Hepatic stellate cell (primary cell): Measurements from ENCODE around the gene TNS1.
A peak's percentile ranks its signal among the peaks of the same experiment; 100 is the strongest.

ENCODE experiments used
- DNase-seq: peaks from one replicate; pipeline ENCODE4 v3.0.0; 2011; ENCODE audit warnings: low spot score

The TNS1 gene

DNA sequence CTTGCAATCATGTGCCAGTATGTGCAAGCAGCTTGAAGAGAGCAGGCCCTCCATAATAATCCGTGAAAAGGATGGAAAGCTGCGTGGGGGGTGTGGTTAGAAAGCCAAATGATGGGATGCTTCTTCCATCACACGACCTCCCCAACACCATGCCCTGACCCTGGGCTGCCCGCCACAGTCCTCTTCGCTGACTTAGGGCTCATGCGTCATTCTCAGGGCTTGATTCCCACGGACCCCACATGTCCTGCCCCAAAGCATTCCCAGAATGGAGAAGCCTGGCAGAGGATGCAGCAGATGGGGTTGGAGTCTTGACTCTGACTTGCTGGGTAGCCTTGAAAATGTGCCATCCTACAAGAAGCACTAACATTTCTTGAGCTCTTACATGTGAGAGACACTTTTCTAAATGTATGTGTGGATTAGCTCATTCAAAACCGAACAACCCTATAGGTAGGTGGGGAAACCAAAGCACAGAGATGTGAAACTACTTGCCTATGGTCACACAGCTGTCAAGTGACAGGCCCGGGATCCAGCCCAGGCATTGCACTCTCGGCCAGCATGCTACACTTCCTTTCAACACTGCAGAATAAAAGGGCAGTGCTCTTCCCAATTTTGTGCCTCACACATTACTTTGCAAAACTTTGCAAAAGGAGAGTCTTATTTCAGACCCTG, 3.7 kb downstream of the TNS1 start:
- DNase-seq: no peak

DNA sequence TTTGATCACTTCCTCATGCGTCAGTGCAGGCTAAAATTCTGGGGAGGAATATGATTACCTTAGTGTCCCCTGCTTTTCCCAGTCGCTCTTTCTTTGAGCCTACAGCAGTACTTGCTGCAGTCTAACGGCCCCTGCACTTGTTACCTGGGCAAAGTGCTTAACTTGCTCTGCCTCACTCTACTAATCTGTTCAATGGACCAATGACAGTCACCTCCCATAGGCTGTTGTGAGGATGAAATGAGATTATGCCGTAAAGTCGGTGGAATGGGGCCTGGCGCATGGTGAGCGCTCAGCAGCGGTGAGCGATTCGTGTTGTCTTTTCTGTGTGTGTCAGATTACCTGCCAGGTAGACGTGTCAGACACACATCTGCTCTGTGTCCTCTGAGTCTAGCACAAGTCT, 5.3 kb downstream of the TNS1 start:
- DNase-seq: no peak

DNA sequence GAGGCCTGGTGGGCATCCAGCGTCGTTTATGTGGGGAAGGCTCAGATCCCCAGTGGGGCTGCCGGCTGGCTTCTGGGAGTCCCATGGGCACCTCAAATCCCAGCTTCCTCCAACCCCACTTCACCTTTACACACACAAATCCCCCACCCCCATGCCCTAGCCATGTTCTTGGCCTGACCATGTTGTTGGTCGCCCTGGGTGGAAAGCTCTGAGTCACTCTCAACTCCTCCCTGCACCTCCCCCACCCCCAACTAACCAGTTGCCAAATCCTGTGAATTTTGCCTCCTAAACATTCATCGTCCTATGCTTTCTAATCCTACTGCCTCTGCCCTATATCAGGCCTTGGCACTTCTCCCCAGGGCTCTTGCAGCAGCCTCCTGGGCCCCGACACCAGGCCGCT, 6.4 kb downstream of the TNS1 start:
- DNase-seq: peak; percentile 78

DNA sequence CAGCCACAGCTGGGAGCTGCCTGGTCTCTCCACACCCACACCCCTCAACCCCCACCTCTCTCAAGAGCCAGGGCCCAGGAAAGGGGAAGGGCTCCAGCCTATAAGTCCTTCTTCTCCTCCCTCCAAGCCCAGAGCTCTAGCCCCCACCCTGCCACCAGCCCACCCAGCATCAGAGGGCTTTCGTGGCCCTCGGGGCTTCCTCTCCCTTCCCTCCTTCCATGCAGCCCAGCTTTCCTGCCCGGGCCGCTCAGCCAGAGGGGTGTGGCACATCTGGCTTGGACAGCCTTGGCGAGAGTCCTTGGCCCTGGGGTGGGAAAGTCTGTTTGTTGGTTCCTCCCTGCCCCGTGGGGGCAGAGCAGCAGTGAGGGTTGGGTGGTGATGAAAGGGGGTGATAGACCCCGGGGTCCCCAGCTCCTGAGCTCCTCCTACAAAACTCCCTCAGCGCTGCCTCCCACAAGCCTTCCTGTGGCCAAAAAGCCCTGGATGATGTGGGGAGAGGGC, 7.0 kb downstream of the TNS1 start:
- no peak for DNase-seq

DNA sequence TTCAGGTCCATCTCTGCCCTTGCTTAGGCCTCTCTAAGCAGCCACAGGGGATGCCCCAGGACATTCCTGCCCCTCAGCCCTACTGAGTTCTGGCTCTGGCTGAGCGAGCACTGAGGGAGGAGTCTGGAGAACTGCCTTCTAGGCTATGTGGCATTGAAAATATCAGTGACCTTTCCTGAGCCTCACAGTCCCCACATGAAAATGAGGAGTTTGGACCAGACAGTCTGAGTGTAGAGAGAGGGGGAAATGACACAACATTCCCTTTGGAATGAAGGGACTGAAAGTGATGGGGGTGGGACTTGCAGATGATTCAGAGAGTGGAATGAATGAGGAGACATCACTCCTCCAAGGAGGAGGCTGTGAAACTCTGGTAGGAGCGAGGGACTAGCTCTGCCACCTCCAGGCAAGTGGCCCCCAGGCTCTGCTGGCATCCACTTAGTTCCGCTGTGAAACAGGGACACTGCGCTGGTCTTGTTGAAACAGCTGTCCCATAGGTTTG, 8.0 kb downstream of the TNS1 start:
- peak; percentile 95 for DNase-seq

DNA sequence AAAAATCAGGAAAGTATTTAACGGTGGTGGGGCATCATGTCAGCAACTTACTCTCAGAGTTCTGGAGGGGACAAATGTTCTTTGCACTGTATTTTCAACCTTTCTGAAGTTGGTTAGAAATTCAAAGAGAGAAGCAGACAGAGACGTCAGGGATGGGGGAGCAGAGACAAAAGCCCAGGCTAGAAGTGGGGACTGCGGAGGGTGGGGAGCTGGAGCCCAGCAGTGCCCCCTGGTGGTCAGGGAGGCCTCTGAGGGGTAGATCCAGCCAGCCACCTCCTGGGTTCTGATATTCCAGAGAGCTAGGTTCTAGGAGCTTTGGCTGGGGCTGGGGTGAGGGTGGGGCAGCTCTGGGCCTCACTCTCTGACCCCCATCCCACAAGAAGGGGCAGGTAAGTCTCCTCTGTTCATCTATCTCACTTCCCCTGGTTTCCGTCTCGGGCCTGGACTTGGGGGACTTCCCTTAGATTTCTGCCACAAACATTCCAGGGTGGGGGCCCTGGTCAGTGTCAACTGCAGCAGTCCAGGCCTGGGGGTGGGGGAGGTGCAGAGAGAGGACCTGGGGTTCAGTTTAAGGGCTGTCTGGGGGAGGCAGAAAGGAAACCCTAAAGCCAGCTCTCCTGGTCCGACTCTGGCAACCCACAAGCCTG, 8.9 kb downstream of the TNS1 start:
- DNase-seq: peak; percentile 67

DNA sequence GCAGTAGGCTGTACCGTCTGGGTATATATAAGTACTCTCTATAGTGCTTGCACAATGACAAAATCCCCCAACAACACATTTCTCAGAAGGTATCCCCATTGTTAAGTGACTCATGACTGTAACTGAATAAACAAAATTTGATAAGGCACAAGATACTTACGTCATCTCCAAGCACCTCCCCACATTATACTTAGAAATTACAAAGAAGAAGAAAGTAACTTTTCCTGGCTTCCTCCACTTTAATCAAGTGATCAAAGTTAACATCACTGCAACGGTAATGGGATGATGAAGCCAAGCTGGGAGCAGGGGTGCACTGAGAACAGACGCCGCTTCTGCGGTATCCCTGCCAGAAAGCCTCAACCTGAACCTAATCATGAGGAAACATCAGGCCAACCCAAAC, 9.7 kb downstream of the TNS1 start:
- no peak for DNase-seq

DNA sequence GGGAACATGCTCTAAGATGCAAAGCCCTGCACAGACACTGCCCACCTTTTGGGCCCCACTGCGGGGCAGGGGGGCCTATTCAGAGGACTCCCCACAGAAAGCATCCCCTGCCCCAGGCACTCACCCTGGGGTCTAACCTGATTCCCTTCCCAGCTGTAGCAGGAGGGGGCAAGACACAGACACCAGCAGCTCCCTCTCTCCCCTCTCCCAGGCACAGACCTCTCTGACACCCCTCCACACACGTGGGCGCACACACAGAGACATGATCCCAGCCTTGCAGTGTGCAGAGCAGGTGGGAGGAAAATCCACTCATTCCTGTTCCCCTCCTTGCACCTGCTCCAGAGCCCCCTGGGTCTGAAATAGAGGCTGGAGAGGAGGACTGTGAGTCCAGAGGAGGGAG, 10.7 kb downstream of the TNS1 start:
- no peak for DNase-seq

DNA sequence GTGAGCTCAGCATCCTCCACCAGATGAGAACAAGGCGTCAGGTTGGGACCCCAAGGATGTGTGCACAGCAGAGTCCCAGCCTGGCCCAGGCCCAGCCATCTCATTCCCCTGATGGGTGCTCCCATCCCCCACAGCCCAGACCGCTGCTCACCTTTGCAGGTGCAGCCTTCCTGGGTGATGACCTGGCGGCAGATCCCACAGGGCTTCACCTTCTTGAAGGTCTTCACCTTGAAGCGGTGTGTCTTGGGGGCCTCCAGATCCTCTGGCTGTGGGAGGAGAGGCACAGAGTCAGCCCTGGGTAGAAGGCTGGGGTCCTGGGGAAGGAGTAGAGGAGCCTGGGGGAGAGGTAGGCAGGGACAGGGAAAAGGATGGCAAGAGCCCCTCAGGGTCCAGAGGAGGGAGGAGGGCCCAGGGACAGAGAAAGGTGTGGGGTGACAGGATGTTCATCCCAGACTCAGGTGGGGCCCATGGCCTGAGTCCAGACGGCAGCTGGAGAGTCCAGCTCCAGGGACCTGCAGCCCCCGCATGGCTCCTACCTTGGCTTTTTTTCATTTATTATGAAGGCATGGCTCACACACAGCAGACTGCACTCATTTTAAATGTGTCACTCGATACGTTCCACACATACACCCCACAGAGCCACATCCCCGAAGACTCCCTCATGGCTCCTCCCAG, 11.9 kb downstream of the TNS1 start:
- no peak for DNase-seq

DNA sequence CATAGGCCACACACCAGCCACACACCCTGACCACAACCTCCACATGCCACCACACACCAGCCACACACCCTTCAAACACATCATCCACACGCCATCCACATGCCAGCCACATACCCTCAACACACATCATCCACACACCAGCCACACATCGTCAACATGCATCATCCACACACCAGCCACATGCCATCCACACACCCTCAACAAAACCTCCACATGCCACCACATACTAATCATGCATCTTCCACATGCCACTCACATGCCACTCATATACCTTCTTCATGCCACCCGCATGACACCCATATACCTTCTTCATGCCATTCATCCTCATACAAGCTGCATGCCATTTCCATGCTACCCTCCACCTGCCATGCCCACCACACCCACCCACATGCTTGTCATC, 12.4 kb downstream of the TNS1 start:
- DNase-seq: no peak

DNA sequence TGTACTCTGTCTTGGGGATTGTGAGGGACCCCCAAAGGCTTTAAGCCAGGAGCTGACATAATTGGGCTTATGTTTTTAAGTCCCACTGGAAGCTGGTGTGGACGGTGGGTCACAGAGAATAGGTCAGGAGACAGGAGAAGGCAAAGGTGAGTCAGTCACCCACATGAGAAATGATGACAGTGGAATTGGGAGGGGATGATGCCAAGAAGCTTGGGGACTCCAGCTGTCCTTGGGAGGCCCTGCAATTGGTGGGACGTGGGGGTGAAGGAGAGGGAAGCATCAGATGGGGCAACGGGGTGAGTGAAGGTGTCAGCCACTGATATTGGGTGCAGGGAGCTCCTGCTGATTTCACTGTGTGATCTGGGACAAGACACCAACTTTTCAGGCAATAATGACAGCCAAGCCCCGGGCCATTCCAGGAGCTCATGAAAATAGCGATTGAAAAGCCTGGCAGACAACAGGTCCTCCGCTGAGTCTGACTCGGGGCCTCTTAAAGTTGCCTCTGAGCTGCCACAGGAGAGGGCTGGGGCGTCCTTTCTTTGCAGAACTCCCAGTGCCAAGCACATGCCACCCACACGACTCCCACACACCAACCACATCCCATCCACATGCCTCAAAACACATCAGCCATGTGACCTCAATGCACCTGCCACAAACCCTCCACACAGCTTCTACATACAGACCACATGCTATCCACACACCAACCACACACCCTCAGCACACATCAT, 13.4 kb downstream of the TNS1 start:
- DNase-seq: no peak

DNA sequence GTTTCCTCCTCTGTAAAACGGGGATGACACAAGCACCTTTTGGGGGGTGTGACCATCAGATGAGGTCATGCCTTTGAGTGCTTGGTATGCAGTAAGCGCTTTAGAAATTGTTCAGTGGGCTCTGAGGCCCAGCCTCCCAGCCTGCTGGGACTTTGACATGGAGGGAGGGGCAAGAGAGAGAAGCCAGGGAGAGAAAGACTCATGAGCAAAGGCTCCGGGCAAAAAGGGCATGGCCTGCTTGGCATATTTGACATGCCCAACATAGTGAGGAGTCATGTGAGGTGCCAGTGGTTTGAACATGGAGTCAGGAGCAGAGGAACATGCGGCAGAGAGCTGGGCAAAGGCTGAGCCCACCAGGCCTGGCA, 14.0 kb downstream of the TNS1 start:
- DNase-seq: no peak

DNA sequence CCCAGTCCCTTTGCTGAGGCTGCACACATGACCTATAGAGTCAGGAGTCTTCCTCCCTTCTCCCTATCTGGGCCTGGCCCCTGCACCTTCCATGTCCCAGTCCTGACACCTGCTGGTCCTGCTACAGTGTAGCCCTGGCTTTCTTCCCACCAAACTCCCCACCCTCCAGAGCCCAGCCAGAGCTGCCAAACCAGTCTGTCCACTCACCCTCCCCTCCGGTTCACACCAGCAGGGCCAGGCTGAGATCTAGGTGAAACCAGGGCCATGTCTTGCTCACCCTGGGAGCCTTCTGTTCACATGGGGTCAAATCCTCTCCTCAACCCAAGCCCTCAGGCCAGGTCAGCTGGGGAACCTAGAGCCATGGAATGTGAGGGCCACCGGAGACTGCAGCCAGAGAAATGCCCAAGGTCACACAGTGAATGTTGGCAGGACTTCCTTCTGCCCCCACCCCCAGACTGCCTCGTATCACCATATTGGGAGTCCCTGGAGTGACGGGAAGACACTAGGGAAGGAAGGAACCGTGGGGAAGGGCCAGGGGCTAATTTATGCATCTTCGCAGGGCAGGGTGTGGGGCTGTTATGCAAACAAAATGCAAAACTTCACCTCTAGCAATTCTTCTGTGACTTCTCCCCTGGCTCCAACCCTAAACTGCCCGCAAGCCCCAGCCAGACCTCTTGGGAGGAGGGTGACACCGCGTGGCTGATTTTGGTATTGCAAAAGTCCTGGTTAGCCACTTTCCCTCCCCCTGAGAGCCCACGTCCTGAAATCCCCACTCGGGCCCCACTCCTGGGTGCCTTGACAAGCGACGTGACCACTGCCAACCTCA, 14.6 kb downstream of the TNS1 start:
- peak; percentile 88 for DNase-seq

DNA sequence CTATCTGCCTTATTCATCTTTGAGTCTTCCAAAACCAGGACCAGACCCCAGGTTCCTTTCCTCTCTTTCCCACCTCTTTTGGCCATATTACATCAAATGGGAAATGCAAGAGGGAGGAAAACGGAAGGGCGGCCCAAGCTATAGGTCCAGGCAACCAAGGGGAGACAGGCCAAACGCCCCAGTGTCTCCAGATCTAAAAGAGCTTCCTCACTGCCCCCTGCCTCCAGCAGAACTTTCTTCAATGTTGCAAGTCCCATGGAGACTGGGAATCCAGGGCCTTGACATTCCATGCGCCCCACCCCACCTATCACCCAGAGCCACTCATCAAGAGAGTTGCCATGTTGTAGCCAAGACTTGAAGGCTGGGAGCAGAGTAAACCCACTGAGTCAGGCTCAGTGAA, 15.4 kb downstream of the TNS1 start:
- DNase-seq: no peak

DNA sequence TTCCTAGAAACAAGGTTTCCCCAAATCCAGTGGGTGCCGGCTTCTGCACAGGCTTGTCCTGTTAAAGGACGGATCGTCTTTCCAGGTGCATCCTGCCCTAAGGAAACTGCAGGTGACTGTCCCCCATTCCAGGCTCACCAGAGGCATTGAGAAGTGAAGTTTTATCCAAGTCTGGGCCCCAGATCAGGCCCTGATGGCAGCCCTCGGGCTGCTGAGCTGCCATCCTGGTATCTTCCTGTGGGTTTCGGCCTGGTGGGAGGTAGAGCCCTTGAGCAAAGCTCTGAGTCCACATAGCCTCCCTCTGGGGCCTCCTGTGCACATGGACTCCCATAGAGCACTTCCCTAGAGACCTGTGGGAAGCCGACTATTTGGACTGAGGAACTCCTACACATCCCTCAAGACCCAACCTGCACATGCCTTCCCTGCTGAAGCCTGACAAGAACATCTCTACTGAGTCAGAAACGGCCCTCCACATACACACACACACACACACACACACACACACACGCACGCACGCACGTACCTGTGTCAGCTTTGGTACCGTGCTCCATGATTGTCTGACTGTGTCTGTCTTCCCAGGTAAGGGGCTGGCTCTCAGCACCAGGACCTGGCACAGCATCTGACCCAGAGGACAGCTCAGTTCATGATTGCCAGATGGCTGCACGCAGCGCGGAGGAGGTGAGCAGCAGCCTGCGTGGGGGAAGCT, 16.4 kb downstream of the TNS1 start:
- no peak for DNase-seq

DNA sequence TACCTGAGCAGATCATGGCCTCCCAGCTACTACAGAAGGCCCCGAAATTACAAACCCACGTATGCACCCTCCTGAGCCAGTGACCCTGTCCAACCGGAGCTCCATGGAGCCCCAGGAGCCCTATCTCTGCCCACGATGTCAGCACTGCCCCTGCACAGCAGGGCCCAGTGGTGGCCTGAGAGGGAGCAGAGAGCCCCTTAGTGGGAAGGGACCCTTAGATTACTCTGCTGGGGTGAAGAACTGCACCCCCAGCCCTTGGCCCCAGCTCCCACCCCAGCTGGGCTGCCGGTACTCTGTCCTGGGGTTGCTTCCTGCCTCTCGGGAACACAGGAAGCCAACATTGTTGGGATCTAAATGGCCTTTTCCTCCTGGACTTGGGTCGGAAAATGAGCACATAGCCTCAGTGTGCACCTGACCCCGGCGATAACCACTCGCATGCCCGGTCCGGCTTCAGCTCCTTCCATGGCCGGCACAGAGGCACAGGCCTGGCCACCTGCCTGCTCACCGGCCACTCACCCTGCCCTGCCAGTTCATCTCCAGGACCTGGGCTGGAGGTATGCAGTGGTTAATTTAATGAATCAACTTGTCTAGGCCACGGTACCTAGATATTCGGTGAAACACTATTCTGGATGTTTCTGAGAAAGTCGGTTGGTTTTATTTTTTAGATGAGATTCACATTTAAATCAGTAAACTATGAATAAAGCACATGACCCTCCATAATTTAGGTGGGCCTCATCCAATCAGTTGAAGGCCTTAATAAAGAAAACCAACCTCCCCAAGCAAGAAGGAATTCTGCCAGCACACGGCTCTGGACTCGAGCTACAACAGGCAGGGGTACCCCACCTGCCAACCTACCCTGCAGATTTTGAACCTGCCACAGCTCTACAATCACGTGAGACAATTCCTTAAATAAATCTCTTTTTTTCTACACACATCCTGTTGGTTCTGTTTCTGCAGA, 19.2 kb downstream of the TNS1 start:
- DNase-seq: no peak

DNA sequence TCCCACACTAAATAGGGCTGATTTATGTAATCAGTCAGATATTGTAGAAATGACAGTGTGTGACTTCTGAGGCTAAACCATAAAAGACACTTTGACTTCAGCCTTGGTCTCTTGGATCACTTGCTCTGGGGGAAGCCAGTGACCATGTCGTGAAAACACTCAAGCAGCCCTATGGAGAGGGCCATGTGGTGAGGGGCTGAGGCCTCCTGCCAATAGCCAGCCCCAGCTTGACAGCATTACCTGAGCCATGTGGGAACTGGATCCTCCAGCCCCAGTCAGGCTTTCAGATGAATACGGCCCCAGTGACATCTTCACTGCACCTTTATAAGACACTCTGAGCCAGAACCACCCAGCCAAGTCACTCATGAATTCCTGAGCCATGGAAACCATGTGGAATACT, 20.8 kb downstream of the TNS1 start:
- DNase-seq: no peak

DNA sequence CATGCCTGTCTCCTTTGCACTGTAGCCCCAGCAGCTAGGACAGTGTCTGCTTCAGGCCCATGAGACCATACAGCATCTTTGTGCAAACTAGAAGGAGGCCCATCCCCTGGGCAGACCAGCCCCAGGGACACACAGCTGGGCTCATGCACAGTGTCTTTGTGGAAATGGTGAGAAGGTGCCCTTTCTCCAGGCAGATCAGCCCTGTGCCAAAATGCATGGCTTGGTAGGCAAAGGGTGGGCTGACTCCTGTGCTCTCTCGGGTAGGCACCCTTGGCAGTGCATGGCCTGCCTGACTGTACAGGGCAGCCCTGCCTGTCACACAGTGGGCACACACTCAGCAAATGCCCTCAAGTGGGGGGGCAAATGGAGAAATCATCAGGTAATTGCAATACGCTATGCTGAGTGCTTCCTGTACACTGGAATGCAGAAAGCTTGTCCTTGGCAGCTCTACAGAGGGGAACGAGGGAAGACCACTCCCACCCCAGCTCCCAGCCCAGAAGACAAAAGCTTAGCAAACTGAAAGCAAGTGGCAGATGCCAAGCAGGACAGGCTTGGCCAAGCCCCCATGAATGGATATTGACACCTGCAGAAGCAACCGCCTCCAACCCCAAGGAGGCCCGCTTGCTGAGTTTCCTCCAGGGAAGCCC, 21.6 kb downstream of the TNS1 start:
- no peak for DNase-seq

DNA sequence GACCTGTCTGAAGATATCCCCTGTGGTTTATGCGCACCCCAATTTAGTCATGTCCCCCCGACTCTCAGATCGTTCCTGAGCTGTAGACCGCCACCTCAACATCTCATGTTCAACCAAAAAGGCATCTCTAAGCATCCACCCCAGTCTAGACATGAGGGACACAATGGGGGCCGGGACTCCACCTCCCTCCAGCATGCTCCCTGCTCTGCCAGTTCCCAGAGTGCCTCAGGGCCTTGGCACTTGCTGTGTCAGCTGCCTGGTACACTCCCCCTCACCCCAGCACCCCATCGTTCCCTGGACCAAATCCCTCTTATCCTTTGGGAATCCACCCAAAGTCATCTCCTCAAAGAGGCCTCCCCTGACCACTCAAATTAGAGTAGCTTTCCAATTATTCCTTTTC, 22.2 kb downstream of the TNS1 start:
- DNase-seq: no peak
